B cell (primary cell): ENCODE results near the gene ARMC6. TPM values are rescaled to one million over a fixed set of nuclear protein-coding genes. Genes with fewer than 3 reads are reported as not detected.

Experiments used
- ATAC-seq: fragments of 200-7000 bp; cut with Tn5 transposase; one replicate; pipeline ENCODE4 v1.10.0; 2021; ENCODE audit warnings: low read depth, mild to moderate bottlenecking, moderate number of reproducible peaks, moderate library complexity
- CTCF ChIA-PET: fragments of 350-600 bp; sonication (Branson Sonifier 250); formaldehyde crosslinking; loops from one replicate; lab custom pipeline; 2021; ENCODE audit warnings: antibody characterized with exemption, inconsistent platforms; lab: Charles Lee
- POLR2A ChIA-PET: fragments of 350-600 bp; sonication (Branson Sonifier 250); formaldehyde crosslinking; loops from one replicate; lab custom pipeline; 2021; ENCODE audit warnings: antibody characterized with exemption; lab: Charles Lee
- DNase-seq: peaks from one replicate; pipeline ENCODE4 v3.0.0; 2013
- H2AFZ ChIP-seq: 2 replicates; pipeline ENCODE4 v1.6.1; 2012; ENCODE audit warnings: mild to moderate bottlenecking, low read depth, low read length; ENCODE audit not compliant: insufficient read depth, poor library complexity, severe bottlenecking
- H3K27ac ChIP-seq, 2 donors: 1 replicate in 1 of 2; 2 replicates in 1 of 2; pipeline ENCODE4 v1.5.1; 2012 to 2013; ENCODE audit warnings: low read length in 2 of 2, mild to moderate bottlenecking in 2 of 2, moderate library complexity in 1 of 2
- H3K27me3 ChIP-seq, 4 experiments: fragments of 200-600 bp in 1 of 4; sonication (generic) in 1 of 4; replicated peaks in 1 of 4; 1 replicate in 2 of 4; 2 replicates in 2 of 4; pipeline versions ENCODE4 v1.6.1 to v1.7.0; 2013 to 2016; ENCODE audit warnings: low read length in 3 of 4, mild to moderate bottlenecking in 2 of 4, mixed read lengths in 1 of 4, moderate library complexity in 1 of 4; ENCODE audit not compliant: insufficient read depth in 4 of 4, control insufficient read depth in 3 of 4; ENCODE audit errors: control extremely low read depth in 1 of 4
- H3K36me3 ChIP-seq, 2 experiments: replicated peaks in 1 of 2; 1 replicate in 1 of 2; 2 replicates in 1 of 2; pipeline versions ENCODE4 v1.6.1 to v1.7.1; 2013; ENCODE audit warnings: low read length in 1 of 2; ENCODE audit not compliant: insufficient read depth in 2 of 2, control insufficient read depth in 1 of 2; ENCODE audit errors: control extremely low read depth in 1 of 2, extremely low read depth in 1 of 2
- H3K4me1 ChIP-seq, 2 donors: fragments of 200-600 bp in 1 of 2; sonication (generic) in 1 of 2; 1 replicate in 1 of 2; 2 replicates in 1 of 2; pipeline versions ENCODE4 v1.5.1 to v1.6.1; 2013 to 2017; ENCODE audit warnings: low read length in 2 of 2; ENCODE audit not compliant: control insufficient read depth in 2 of 2, insufficient read depth in 2 of 2
- H3K4me2 ChIP-seq: replicated peaks from 2 replicates; pipeline ENCODE3; 2012; ENCODE audit warnings: mild to moderate bottlenecking, low read depth, low read length; ENCODE audit not compliant: poor library complexity, severe bottlenecking
- H3K4me3 ChIP-seq, 5 experiments: fragments of 200-600 bp in 1 of 5; sonication (generic) in 1 of 5; 1 replicate in 3 of 5; 2 replicates in 2 of 5; pipeline versions ENCODE4 v1.5.1 to v1.7.0; 2011 to 2016; ENCODE audit warnings: low read length in 4 of 5, mild to moderate bottlenecking in 4 of 5, low read depth in 2 of 5, control low read depth in 1 of 5, moderate library complexity in 1 of 5; ENCODE audit not compliant: insufficient read depth in 1 of 5; ENCODE audit errors: control extremely low read depth in 1 of 5, extremely low read depth in 1 of 5
- H3K79me2 ChIP-seq: fragments of 200-600 bp; sonication (generic); one replicate; pipeline ENCODE4 v1.6.0; 2016; ENCODE audit warnings: low read length; ENCODE audit not compliant: control insufficient read depth, insufficient read depth
- H3K9ac ChIP-seq: fragments of 200-600 bp; sonication (generic); 2 replicates; pipeline ENCODE4 v1.6.1; 2017; ENCODE audit warnings: mild to moderate bottlenecking, low read length, moderate library complexity
- H3K9me3 ChIP-seq, 3 donors: one replicate each; pipeline versions ENCODE4 v1.6.1 to v1.7.1; 2013; ENCODE audit warnings: low read length in 2 of 3; ENCODE audit not compliant: control insufficient read depth in 2 of 3, insufficient read depth in 1 of 3; ENCODE audit errors: control extremely low read depth in 1 of 3
- H4K20me1 ChIP-seq: 2 replicates; pipeline ENCODE4 v1.6.0; 2012; ENCODE audit warnings: mild to moderate bottlenecking, low read length; ENCODE audit not compliant: insufficient read depth, control insufficient read depth, poor library complexity, severe bottlenecking
- H3K27ac Mint-ChIP-seq: one replicate; pipeline ENCODE4 v1.8.0; 2021; ENCODE audit warnings: mixed read lengths
- H3K27me3 Mint-ChIP-seq: one replicate; pipeline ENCODE4 v1.8.0; 2021; ENCODE audit warnings: mixed read lengths
- H3K4me1 Mint-ChIP-seq: one replicate; pipeline ENCODE4 v1.8.0; 2021; ENCODE audit warnings: mixed read lengths
- H3K4me3 Mint-ChIP-seq: one replicate; pipeline ENCODE4 v1.8.0; 2021; ENCODE audit warnings: mixed read lengths
- H3K9me3 Mint-ChIP-seq: one replicate; pipeline ENCODE4 v1.8.0; 2022; ENCODE audit warnings: mixed read lengths; ENCODE audit not compliant: insufficient read depth
- CTCF ChIP-seq: fragments of 200-600 bp; IDR thresholded peaks from one replicate; pipeline ENCODE4 v1.8.0; 2022; ENCODE audit warnings: antibody characterized with exemption, mild to moderate bottlenecking
- EZH2 ChIP-seq: IDR thresholded peaks from 2 replicates; pipeline ENCODE4 v1.6.1; 2012; ENCODE audit warnings: borderline replicate concordance, low read depth, mild to moderate bottlenecking, moderate library complexity, low read length; ENCODE audit not compliant: insufficient read depth, poor library complexity, severe bottlenecking
- WGBS: methylation state at CpG from one replicate; pipeline ENCODE4 v1.1.5; 2013; ENCODE audit warnings: missing lambda C conversion rate; ENCODE audit not compliant: insufficient coverage; 5-methylcytosine and 5-hydroxymethylcytosine counted together
- intact Hi-C: fragments of 100-400 bp; cut with micrococcal nuclease; formaldehyde crosslinking; loops from one replicate; pipeline ENCODE4 v1.10.0; 2022
- polyA plus RNA-seq: library from polyadenylated mRNA; depleted of rRNA; stranded (reverse); fragments of >200 nt; gene quantifications from 2 replicates; pipeline ENCODE4 v1.2.3, GENCODE V29; 2012
- total RNA-seq, 2 donors: library from RNA; stranded (reverse); fragments of 120-200 nt in 1 of 2; gene quantifications; 1 replicate in 1 of 2; 2 replicates in 1 of 2; pipeline versions ENCODE4 v1.2.3 to v1.2.4, GENCODE V29; 2013 to 2022

Gene ARMC6
- total and polyA plus RNA-seq, 2 donors (not counting 1 experiment from before 2014, with no cell fraction given), result 15.2 to 27.6 TPM

- no peak overlapping the region for H2AFZ ChIP-seq
- DNase-seq, result no peak
- ChIA-PET POLR2A (no interaction called here), CTCF (no interaction called here)
- H3K4me3 ChIP-seq, result no peak overlapping the region
- 98% methylated on average over 4 of the region's 11 CpGs for WGBS
- intact Hi-C loops, result no loop called here
- Mint-ChIP-seq H3K27me3 (no peaks in the 10 kb centered on the region), H3K27ac (no peak overlapping the region), H3K4me1 (peaks cover 9% of the 10 kb centered on the region), H3K9me3 (no peaks in the 10 kb centered on the region), H3K4me3 (no peak overlapping the region)
- TF ChIP-seq EZH2 (no peak), CTCF (no peak)
- H3K4me2 ChIP-seq, result no peak overlapping the region
- H3K27ac ChIP-seq, result no peak overlapping the region
- H3K27me3 ChIP-seq, result no peaks in the 10 kb centered on the region
- no peaks in the 10 kb centered on the region for H3K79me2 ChIP-seq
- ATAC-seq, result no peak
- H3K4me1 ChIP-seq, result no peaks in the 10 kb centered on the region
- H4K20me1 ChIP-seq, result peaks cover 18% of the 10 kb centered on the region
- no peaks in the 10 kb centered on the region for H3K9me3 ChIP-seq
- H3K9ac ChIP-seq, result no peak overlapping the region
- H3K36me3 ChIP-seq, result peaks cover 0 to 45% of the 10 kb centered on the region in 2 experiments
These were observed 69.8 kb downstream of the ARMC6 start for GRCh38 chr19:19103167-19103566.

- Mint-ChIP-seq H3K27me3 (no peaks in the 10 kb centered on the region), H3K27ac (no peak overlapping the region), H3K4me1 (peaks cover 13% of the 10 kb centered on the region), H3K4me3 (peak overlapping the region; percentile 57), H3K9me3 (no peaks in the 10 kb centered on the region)
- Histone ChIP-seq H3K27me3 (no peaks in the 10 kb centered on the region), H4K20me1 (peaks cover 5% of the 10 kb centered on the region), H3K4me3 (no peak overlapping the region), H2AFZ (no peak overlapping the region), H3K36me3 (peaks cover 0 to 41% of the 10 kb centered on the region in 2 experiments), H3K9ac (no peak overlapping the region), H3K79me2 (no peaks in the 10 kb centered on the region), H3K4me2 (no peak overlapping the region), H3K9me3 (no peaks in the 10 kb centered on the region), H3K27ac (no peak overlapping the region), H3K4me1 (peaks cover 0 to 4% of the 10 kb centered on the region in 2 donors)
- ATAC-seq (peak; percentile 60), DNase-seq (no peak)
- 88% methylated on average over 22 of the region's 36 CpGs for WGBS
- intact Hi-C loops, result no loop called here
- TF ChIP-seq EZH2, result no peak
- TF ChIP-seq CTCF, result no peak
- POLR2A ChIA-PET, result interaction anchor here (0.5 to 1.2 kb wide), 2 partner anchors 17 to 38 kb away, joined by 3 to 7 read pairs; no protein-coding TSS in a partner anchor
- CTCF ChIA-PET, result interaction anchor here (2.3 kb wide), 1 partner anchor 10 kb away, joined by 8 read pairs; no protein-coding TSS in a partner anchor
These were observed 72.1 kb downstream of the ARMC6 start for GRCh38 chr19:19105365-19106055.
